H1 (cell line): Measurements from ENCODE around the gene TIMMDC1. TPM values are rescaled to one million over a fixed set of nuclear protein-coding genes. Genes with fewer than 3 reads are reported as not detected.

Source experiments
- CTCF ChIA-PET: fragments of 300-600 bp; sonication (Branson Sonifier 250); formaldehyde crosslinking; loops from one replicate; lab custom pipeline; 2021; ENCODE audit not compliant: partially characterized antibody; lab: Charles Lee
- POLR2A ChIA-PET: fragments of 300-600 bp; sonication (Branson Sonifier 250); formaldehyde crosslinking; loops from one replicate; lab custom pipeline; 2021; ENCODE audit warnings: inconsistent platforms; ENCODE audit not compliant: partially characterized antibody; lab: Charles Lee
- DNase-seq, 2 experiments: peaks; one replicate each; pipeline versions ENCODE4 v3.0.0 to v3.0.0-alpha.2; 2010 to 2022; ENCODE audit warnings: low spot score in 2 of 2, low read depth in 1 of 2, mixed read lengths in 1 of 2
- FAIRE-seq: peaks from 2 replicates; lab custom pipeline; 2011; peaks lifted over from hg19 to GRCh38; lab: Jason Lieb, UNC
- H2AFZ ChIP-seq: 2 replicates; pipeline ENCODE4 v1.8.1; 2012; ENCODE audit warnings: low read length, inconsistent platforms
- H2AK5ac ChIP-seq: 2 replicates; pipeline ENCODE4 v1.6.1; 2013; ENCODE audit warnings: low read depth, low read length
- H2BK120ac ChIP-seq: replicated peaks from 2 replicates; pipeline ENCODE3; 2013; ENCODE audit warnings: low read depth, low read length, inconsistent platforms
- H2BK12ac ChIP-seq: 2 replicates; pipeline ENCODE4 v1.6.1; 2013; ENCODE audit warnings: low read depth, low read length
- H2BK15ac ChIP-seq: 2 replicates; pipeline ENCODE4 v1.6.1; 2013; ENCODE audit warnings: low read length
- H2BK20ac ChIP-seq: 2 replicates; pipeline ENCODE4 v1.6.1; 2013; ENCODE audit warnings: low read length
- H2BK5ac ChIP-seq: 2 replicates; pipeline ENCODE4 v1.6.1; 2013; ENCODE audit warnings: low read depth, low read length
- H3K14ac ChIP-seq: 2 replicates; pipeline ENCODE4 v1.6.1; 2013; ENCODE audit warnings: inconsistent platforms; ENCODE audit not compliant: insufficient read length
- H3K18ac ChIP-seq: 2 replicates; pipeline ENCODE4 v1.6.1; 2013; ENCODE audit warnings: low read length; ENCODE audit errors: extremely low read depth
- H3K23ac ChIP-seq: 2 replicates; pipeline ENCODE4 v1.6.1; 2013; ENCODE audit warnings: inconsistent platforms; ENCODE audit not compliant: insufficient read length
- H3K23me2 ChIP-seq: 2 replicates; pipeline ENCODE4 v1.6.1; 2013; ENCODE audit warnings: low read depth, low read length
- H3K27ac ChIP-seq: 2 replicates; pipeline ENCODE4 v1.6.1; 2011; ENCODE audit warnings: low read depth, low read length, inconsistent platforms
- H3K27me3 ChIP-seq, 4 experiments: replicated peaks in 1 of 4; 1 replicate in 1 of 4; 2 replicates in 3 of 4; pipeline versions ENCODE4 v1.6.1 to v1.8.1; 2011 to 2013; ENCODE audit warnings: low read length in 3 of 4, mild to moderate bottlenecking in 3 of 4, inconsistent platforms in 2 of 4, mixed read lengths in 2 of 4, moderate library complexity in 1 of 4; ENCODE audit not compliant: control insufficient read depth in 3 of 4, insufficient read depth in 3 of 4; ENCODE audit errors: extremely low read depth in 1 of 4
- H3K36me3 ChIP-seq, 4 experiments: 2 replicates each; pipeline versions ENCODE4 v1.6.1 to v1.8.1; 2011 to 2013; ENCODE audit warnings: mild to moderate bottlenecking in 4 of 4, low read length in 3 of 4, moderate library complexity in 2 of 4, control low read depth in 1 of 4, inconsistent platforms in 1 of 4; ENCODE audit not compliant: insufficient read depth in 4 of 4, control insufficient read depth in 2 of 4
- H3K4ac ChIP-seq: replicated peaks from 2 replicates; pipeline ENCODE3; 2013; ENCODE audit warnings: low read length, low read depth, mixed read lengths, inconsistent platforms; ENCODE audit not compliant: insufficient read length
- H3K4me1 ChIP-seq, 4 experiments: replicated peaks in 1 of 4; 1 replicate in 1 of 4; 2 replicates in 3 of 4; pipeline versions ENCODE4 v1.6.1 to v1.8.1; 2011 to 2013; ENCODE audit warnings: low read length in 3 of 4, inconsistent platforms in 2 of 4, mixed read lengths in 1 of 4; ENCODE audit not compliant: insufficient read depth in 4 of 4, control insufficient read depth in 3 of 4
- H3K4me2 ChIP-seq, 2 experiments: 2 replicates each; pipeline versions ENCODE4 v1.6.1 to v1.8.1; 2011 to 2013; ENCODE audit warnings: low read depth in 2 of 2, low read length in 2 of 2, control low read depth in 1 of 2, inconsistent platforms in 1 of 2, mild to moderate bottlenecking in 1 of 2; ENCODE audit not compliant: insufficient read depth in 1 of 2
- H3K4me3 ChIP-seq, 4 experiments: fragments of 200-600, 300-600 bp in 1 of 4; sonication (generic), shearing (Covaris generic), sonication (Bioruptor Twin) in 1 of 4; 2 replicates each; pipeline versions ENCODE4 v1.5.1 to v1.8.1; 2011 to 2016; ENCODE audit warnings: low read length in 4 of 4, low read depth in 3 of 4, control low read depth in 2 of 4, inconsistent platforms in 2 of 4, mild to moderate bottlenecking in 2 of 4, mixed read lengths in 1 of 4, moderate library complexity in 1 of 4; ENCODE audit not compliant: insufficient read depth in 2 of 4; ENCODE audit errors: extremely low read depth in 1 of 4
- H3K56ac ChIP-seq: replicated peaks from 2 replicates; pipeline ENCODE3; 2013; ENCODE audit warnings: low read depth, mild to moderate bottlenecking, mixed read lengths, low read length, inconsistent platforms; ENCODE audit not compliant: insufficient read length
- H3K79me1 ChIP-seq: 2 replicates; pipeline ENCODE4 v1.6.1; 2013; ENCODE audit warnings: low read depth, low read length, control low read depth
- H3K79me2 ChIP-seq, 2 experiments: 2 replicates each; pipeline versions ENCODE4 v1.6.1 to v1.8.1; 2012 to 2013; ENCODE audit warnings: low read length in 2 of 2, mild to moderate bottlenecking in 2 of 2, inconsistent platforms in 1 of 2; ENCODE audit not compliant: insufficient read depth in 2 of 2, control insufficient read depth in 1 of 2
- H3K9ac ChIP-seq, 4 experiments: replicated peaks in 1 of 4; 1 replicate in 1 of 4; 2 replicates in 3 of 4; pipeline versions ENCODE4 v1.6.1 to v1.8.1; 2011 to 2013; ENCODE audit warnings: low read depth in 3 of 4, low read length in 3 of 4, control low read depth in 2 of 4, mild to moderate bottlenecking in 2 of 4, moderate library complexity in 2 of 4, inconsistent platforms in 1 of 4; ENCODE audit errors: extremely low read depth in 1 of 4
- H3K9me3 ChIP-seq, 2 experiments: 2 replicates each; pipeline versions ENCODE4 v1.6.1 to v1.8.1; 2012 to 2013; ENCODE audit warnings: mild to moderate bottlenecking in 2 of 2, moderate library complexity in 2 of 2, control low read depth in 1 of 2, inconsistent platforms in 1 of 2, low read depth in 1 of 2, low read length in 1 of 2, mixed read lengths in 1 of 2; ENCODE audit not compliant: insufficient read depth in 2 of 2
- H4K20me1 ChIP-seq, 2 experiments: replicated peaks in 1 of 2; 2 replicates each; pipeline versions ENCODE3 to v1.8.1; 2011 to 2013; ENCODE audit warnings: inconsistent platforms in 2 of 2, low read length in 2 of 2, mild to moderate bottlenecking in 1 of 2; ENCODE audit not compliant: insufficient read depth in 2 of 2, control insufficient read depth in 1 of 2
- H4K5ac ChIP-seq: 2 replicates; pipeline ENCODE4 v1.6.1; 2013; ENCODE audit warnings: low read length, low read depth, mixed read lengths, inconsistent platforms; ENCODE audit not compliant: insufficient read length
- H4K8ac ChIP-seq: 2 replicates; pipeline ENCODE4 v1.8.0; 2013; ENCODE audit warnings: mild to moderate bottlenecking, moderate library complexity, low read length, inconsistent platforms; ENCODE audit not compliant: insufficient read depth; ENCODE audit errors: extremely low read depth
- H4K91ac ChIP-seq: replicated peaks from 2 replicates; pipeline ENCODE3; 2013; ENCODE audit warnings: low read length, mixed read lengths, inconsistent platforms; ENCODE audit not compliant: insufficient read length
- EGR1 ChIP-seq: IDR thresholded peaks from 2 replicates; pipeline ENCODE4 v1.6.1; 2011; ENCODE audit warnings: low read depth, low read length, borderline replicate concordance
- TCF12 ChIP-seq: IDR thresholded peaks from 2 replicates; pipeline ENCODE4 v1.6.1; 2011; ENCODE audit warnings: low read depth, mild to moderate bottlenecking, low read length
- WGBS, 2 experiments: shearing (Covaris generic) in 1 of 2; methylation state at CpG; one replicate each; pipeline versions ENCODE4 v1.1.6 to v1.1.7; 2013 to 2015; ENCODE audit warnings: low lambda C conversion rate in 2 of 2, mixed read lengths in 2 of 2, inconsistent platforms in 1 of 2, low coverage in 1 of 2, missing lambda C conversion rate in 1 of 2; ENCODE audit not compliant: insufficient replicate concordance in 2 of 2, insufficient coverage in 1 of 2, insufficient read length in 1 of 2; ENCODE audit errors: extremely low coverage in 1 of 2, missing lambda C conversion rate in 1 of 2; 5-methylcytosine and 5-hydroxymethylcytosine counted together
- polyA plus RNA-seq, 7 experiments: library from polyadenylated mRNA; depleted of rRNA in 3 of 7; stranded (reverse) in 5 of 7; unstranded in 2 of 7; fragments of >200 nt in 5 of 7; fragments of 200-250 nt in 2 of 7; gene quantifications; 1 replicate in 5 of 7; 2 replicates in 1 of 7; 4 replicates in 1 of 7; pipeline versions ENCODE4 v1.2.1 to v1.2.3, GENCODE V29; 2011 to 2013; ENCODE audit warnings: missing spikeins in 2 of 7, mixed read lengths in 2 of 7
- total RNA-seq: library from RNA; stranded (reverse); fragmentation: NEBNext Ultra II Directional; extraction: Animal tissue kit (Norgen Biotek cat#: 25700); gene quantifications from 2 replicates; pipeline ENCODE4 v1.2.1, GENCODE V29; 2021

TIMMDC1 gene
- total and polyA plus RNA-seq, 2 of the 8 experiments (the other 6 are each of a cell fraction or from before 2014, with no cell fraction given) = 80.7 to 128 TPM

- Histone ChIP-seq H3K4me3 (no peak overlapping the region), H3K9me3 (no peaks in the 10 kb centered on the region), H3K14ac (no peak overlapping the region), H3K36me3 (peaks cover 4 to 82% (median 29%) of the 10 kb centered on the region in 4 experiments; a peak in 6 of 8 replicates), H3K79me1 (no peaks in the 10 kb centered on the region), H2BK120ac (no peak overlapping the region), H2BK12ac (no peak overlapping the region), H3K27ac (no peak overlapping the region), H2BK20ac (no peak overlapping the region), H3K79me2 (no peaks in the 10 kb centered on the region), H2AFZ (no peak overlapping the region), H3K9ac (no peak overlapping the region), H2AK5ac (no peak overlapping the region), H4K91ac (no peak overlapping the region), H3K27me3 (no peaks in the 10 kb centered on the region), H3K4me1 (no peaks in the 10 kb centered on the region), H3K4ac (no peak overlapping the region), H2BK15ac (no peak overlapping the region), H3K4me2 (no peak overlapping the region), H2BK5ac (no peak overlapping the region), H4K5ac (no peak overlapping the region), H3K56ac (no peak overlapping the region), H4K8ac (no peak overlapping the region), H3K23ac (no peak overlapping the region), H3K18ac (no peak overlapping the region), H3K23me2 (no peaks in the 10 kb centered on the region), H4K20me1 (peaks cover 0 to 2% of the 10 kb centered on the region in 2 experiments)
- WGBS, 2 experiments = 78% methylated on average over 1 of the region's 1 CpG; no CpG with 5 or more reads in 1 of the 2 experiments
- no peak for DNase-seq
- TF ChIP-seq TCF12 = no peak
- TF ChIP-seq EGR1 = no peak
- ChIA-PET CTCF (interaction anchor here (1.1 kb wide), 1 partner anchor 19 kb away, joined by 3 read pairs; no protein-coding TSS in a partner anchor), POLR2A (interaction anchor here (2.1 kb wide), 1 partner anchor 9 kb away, joined by 12 read pairs; the partner anchor contains the start of gene TMEM39A)
- FAIRE-seq = no peak
Measured at GRCh38 chr3:119453822-119454221, 44.5 kb upstream of the TIMMDC1 start.
